HEK293 (cell line): ENCODE data around the gene NIN.

Source experiments
- CTCF ChIA-PET: fragments of 350-600 bp; formaldehyde crosslinking; extraction: SDS; loops from one replicate; lab custom pipeline; 2021; ENCODE audit warnings: antibody characterized with exemption; lab: Yijun Ruan, JAX
- POLR2A ChIA-PET: fragments of 300-600 bp; formaldehyde crosslinking; extraction: SDS; loops from one replicate; lab custom pipeline; 2020; ENCODE audit warnings: antibody characterized with exemption, inconsistent platforms; lab: Yijun Ruan, JAX
- H3K27ac ChIP-seq: fragments of 200-500 bp; sonication (Bioruptor generic); 2 replicates; pipeline ENCODE4 v1.5.1; 2014; ENCODE audit warnings: low read depth, low read length, control low read depth, inconsistent platforms; ENCODE audit errors: extremely low read depth
- H3K36me3 ChIP-seq, 2 experiments: fragments of 200-500 bp in 1 of 2; sonication (Bioruptor generic) in 1 of 2; 1 replicate in 1 of 2; 2 replicates in 1 of 2; pipeline ENCODE4 v1.5.1; 2014 to 2017; ENCODE audit warnings: inconsistent platforms in 2 of 2, low read length in 2 of 2; ENCODE audit not compliant: control insufficient read depth in 2 of 2, insufficient read depth in 1 of 2
- H3K4me1 ChIP-seq: fragments of 200-500 bp; sonication (Bioruptor generic); 2 replicates; pipeline ENCODE4 v1.5.1; 2014; ENCODE audit warnings: mild to moderate bottlenecking, low read length, inconsistent platforms; ENCODE audit not compliant: control insufficient read depth, insufficient read depth
- H3K4me3 ChIP-seq: 2 replicates; pipeline ENCODE4 v1.5.1; 2011; ENCODE audit warnings: low read depth, mild to moderate bottlenecking, control low read depth, low read length, moderate library complexity
- H3K9me3 ChIP-seq: fragments of 200-500 bp; sonication (Bioruptor generic); 2 replicates; pipeline ENCODE4 v1.5.1; 2014; ENCODE audit warnings: low read depth, low read length, inconsistent platforms; ENCODE audit not compliant: control insufficient read depth, insufficient read depth
- GFI1B ChIP-seq: fragments of 450-650 bp; formaldehyde crosslinking; IDR thresholded peaks from 2 replicates; pipeline ENCODE4 v1.5.1; 2016; ENCODE audit warnings: missing biosample characterization, missing genetic modification characterization
- KLF10 ChIP-seq: fragments of 450-650 bp; IDR thresholded peaks from 2 replicates; pipeline ENCODE4 v1.5.1; 2018; ENCODE audit warnings: missing biosample characterization, mild to moderate bottlenecking, missing genetic modification characterization
- OSR2 ChIP-seq: fragments of 450-650 bp; formaldehyde crosslinking; IDR thresholded peaks from 2 replicates; pipeline ENCODE4 v1.5.1; 2016; ENCODE audit warnings: missing biosample characterization, missing genetic modification characterization
- PRDM10 ChIP-seq: fragments of 450-650 bp; formaldehyde crosslinking; IDR thresholded peaks from 2 replicates; pipeline ENCODE4 v1.5.1; 2016; ENCODE audit warnings: missing biosample characterization, missing genetic modification characterization
- ZNF10 ChIP-seq: fragments of 450-650 bp; formaldehyde crosslinking; IDR thresholded peaks from 2 replicates; pipeline ENCODE4 v1.5.1; 2017; ENCODE audit warnings: missing biosample characterization, missing genetic modification characterization
- ZNF140 ChIP-seq: fragments of 450-650 bp; formaldehyde crosslinking; IDR thresholded peaks from 2 replicates; pipeline ENCODE4 v1.5.1; 2016; ENCODE audit warnings: missing biosample characterization, missing genetic modification characterization
- ZNF148 ChIP-seq: fragments of 450-650 bp; formaldehyde crosslinking; IDR thresholded peaks from 2 replicates; pipeline ENCODE4 v1.5.0; 2017; ENCODE audit warnings: missing biosample characterization, missing genetic modification characterization, borderline replicate concordance
- ZNF19 ChIP-seq: fragments of 450-650 bp; formaldehyde crosslinking; IDR thresholded peaks from 2 replicates; pipeline ENCODE4; 2016; ENCODE audit warnings: missing biosample characterization, missing genetic modification characterization, low read depth
- ZNF223 ChIP-seq: fragments of 450-650 bp; formaldehyde crosslinking; IDR thresholded peaks from 2 replicates; pipeline ENCODE4 v1.5.1; 2016; ENCODE audit warnings: missing biosample characterization, missing genetic modification characterization
- ZNF274 ChIP-seq, 2 experiments: fragments of 200-500 bp in 1 of 2; fragments of 450-650 bp in 1 of 2; sonication (Bioruptor generic) in 1 of 2; formaldehyde crosslinking in 1 of 2; IDR thresholded peaks; 2 replicates each; pipeline versions ENCODE4 v1.5.1 to v1.6.1; 2014 to 2016; ENCODE audit warnings: borderline replicate concordance in 1 of 2, inconsistent platforms in 1 of 2, low read length in 1 of 2, missing biosample characterization in 1 of 2, missing genetic modification characterization in 1 of 2
- ZNF423 ChIP-seq: fragments of 450-650 bp; formaldehyde crosslinking; IDR thresholded peaks from 2 replicates; pipeline ENCODE4 v1.5.1; 2016; ENCODE audit warnings: missing biosample characterization, missing genetic modification characterization
- ZNF76 ChIP-seq: fragments of 450-650 bp; formaldehyde crosslinking; IDR thresholded peaks from 2 replicates; pipeline ENCODE4; 2016; ENCODE audit warnings: low read depth, missing biosample characterization, missing genetic modification characterization, borderline replicate concordance
- ZNF843 ChIP-seq: fragments of 450-650 bp; formaldehyde crosslinking; IDR thresholded peaks from 2 replicates; pipeline ENCODE4 v1.5.1; 2016; ENCODE audit warnings: missing biosample characterization, missing genetic modification characterization
- TF ChIP-seq, protein P1 (sequence below): fragments of 450-650 bp; formaldehyde crosslinking; IDR thresholded peaks from 2 replicates; pipeline ENCODE4; 2016; ENCODE audit warnings: missing biosample characterization, missing genetic modification characterization

NIN gene

DNA sequence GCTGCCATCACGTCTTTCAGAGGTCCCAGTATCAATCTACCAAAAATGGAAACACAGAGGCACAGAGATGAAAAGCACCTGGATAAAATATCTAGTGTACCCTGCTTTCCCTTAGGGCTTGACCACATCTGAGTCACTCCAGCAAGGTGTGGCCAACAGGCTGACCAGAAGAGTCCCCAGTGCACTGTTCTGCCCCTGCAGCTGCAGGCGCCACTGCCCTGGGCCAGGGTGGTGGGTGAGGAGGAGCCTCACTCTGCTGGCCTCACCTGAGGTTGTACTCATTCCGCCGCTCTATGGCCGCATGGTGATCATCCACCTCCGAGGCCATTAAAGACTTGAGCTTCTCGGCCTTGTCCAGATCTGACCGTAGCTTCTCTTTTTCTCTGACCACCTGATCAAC, 60.4 kb downstream of the NIN start:
- Histone ChIP-seq H3K4me3 (no peak overlapping the region), H3K27ac (no peak overlapping the region), H3K4me1 (peaks cover 7% of the 10 kb centered on the region; the same call in 1 of the 2 replicates), H3K36me3 (peaks cover 33 to 61% of the 10 kb centered on the region in 2 experiments), H3K9me3 (no peaks in the 10 kb centered on the region)
- ChIA-PET CTCF (interaction anchor here (0.6 to 0.8 kb wide), 3 partner anchors 111 to 228 kb away, joined by 3 to 5 read pairs (median 4); no protein-coding TSS in a partner anchor), POLR2A (no interaction called here)
- no peak for TF ChIP-seq KLF10
- no peak for TF ChIP-seq ZNF19 (tag by site-specific recombination)

DNA sequence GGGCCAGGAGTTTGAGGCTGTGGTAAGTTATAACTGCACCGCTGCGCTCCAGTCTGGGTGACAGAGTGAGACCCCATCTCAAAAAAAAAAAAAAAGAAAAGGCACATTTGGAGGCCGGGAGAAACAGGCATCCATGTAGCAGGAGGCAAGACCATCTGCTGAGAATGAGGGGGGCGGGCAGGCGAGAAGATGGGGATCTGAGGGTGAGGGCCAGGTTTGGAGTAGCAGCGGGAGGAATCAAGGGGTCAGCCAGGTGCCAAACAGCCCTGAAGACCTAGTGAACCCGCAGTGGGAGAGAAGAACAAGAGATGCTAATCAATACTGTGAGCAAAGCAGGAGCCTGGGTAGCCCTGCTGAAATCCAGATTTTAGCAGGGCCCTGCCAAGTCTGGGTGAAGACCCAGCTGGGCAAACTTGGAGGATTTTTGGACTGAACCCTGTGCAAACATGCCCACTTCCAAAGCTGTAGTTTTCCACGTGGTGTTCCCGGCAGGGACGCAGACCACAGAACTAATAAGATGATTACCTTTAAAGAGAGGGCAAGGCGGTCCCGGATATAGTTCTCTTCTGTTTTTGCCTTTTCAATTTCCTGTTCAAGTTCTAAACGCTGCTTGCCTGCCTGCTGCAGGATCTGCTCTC, 61.0 kb downstream of the NIN start:
- Histone ChIP-seq H3K9me3 (no peaks in the 10 kb centered on the region), H3K4me1 (peaks cover 1% of the 10 kb centered on the region; the same call in 1 of the 2 replicates), H3K27ac (no peak overlapping the region), H3K4me3 (no peak overlapping the region), H3K36me3 (peaks cover 33 to 61% of the 10 kb centered on the region in 2 experiments)
- CTCF ChIA-PET = interaction anchor here (0.7 kb wide), 1 partner anchor 91 kb away, joined by 3 read pairs; no protein-coding TSS in a partner anchor
- peak; percentile 54; the same call in 1 of the 2 replicates for TF ChIP-seq PRDM10
- TF ChIP-seq ZNF843 (tag by site-specific recombination) = no peak
- POLR2A ChIA-PET = no interaction called here

DNA sequence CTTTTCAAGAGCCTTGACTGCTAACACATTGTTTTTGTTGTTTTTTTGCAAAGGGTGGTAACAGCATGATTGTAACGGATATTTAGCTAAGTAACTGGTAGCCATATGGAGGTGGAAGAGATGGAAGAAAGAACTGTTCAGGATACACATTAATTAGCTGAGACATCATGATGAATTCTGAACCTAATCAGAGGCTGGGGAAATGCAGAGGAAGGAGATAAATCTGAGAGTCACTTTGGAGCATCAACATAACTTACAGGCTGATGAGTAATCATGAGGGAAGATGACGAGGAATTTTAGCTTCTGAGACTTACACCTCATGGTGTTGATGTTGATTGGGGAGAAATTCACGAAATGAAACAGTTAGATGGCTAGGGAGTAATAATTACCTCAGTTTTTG, 62.3 kb downstream of the NIN start:
- POLR2A ChIA-PET = no interaction called here
- peaks cover 6% of the 10 kb centered on the region; the same call in 1 of the 2 replicates for H3K4me1 ChIP-seq
- peaks cover 33 to 66% of the 10 kb centered on the region in 2 experiments for H3K36me3 ChIP-seq
- CTCF ChIA-PET = no interaction called here
- no peaks in the 10 kb centered on the region for H3K9me3 ChIP-seq
- H3K27ac ChIP-seq = no peak overlapping the region
- no peak overlapping the region for H3K4me3 ChIP-seq
- TF ChIP-seq ZNF76 (tag by site-specific recombination) (no peak), ZNF10 (peak; percentile 24; the same call in 1 of the 2 replicates)

DNA sequence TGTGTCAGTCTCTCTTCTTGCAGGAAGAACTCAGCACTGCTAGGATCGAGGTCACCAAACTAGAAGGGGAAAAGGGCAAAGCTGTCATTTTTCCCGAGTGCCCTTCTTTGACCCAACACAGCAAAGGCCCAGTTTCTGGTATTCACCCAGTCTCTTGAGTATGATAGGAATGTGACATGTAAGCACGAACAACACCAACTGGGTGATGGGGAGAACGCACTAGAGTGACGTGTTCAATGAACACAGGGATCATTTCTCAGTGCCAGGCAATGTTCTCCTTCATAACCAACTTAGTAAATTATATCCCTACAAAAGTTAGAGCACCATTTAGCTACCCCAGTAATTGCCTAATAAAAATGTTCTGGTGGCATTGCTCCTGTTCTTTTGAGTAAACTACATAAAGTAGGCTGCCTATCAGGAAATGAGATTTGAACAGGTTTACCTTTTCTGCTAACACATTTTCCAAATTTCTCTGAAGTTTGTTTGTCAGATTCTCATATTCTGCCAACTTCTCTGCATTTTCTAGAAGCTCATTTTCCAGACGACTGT, 64.5 kb downstream of the NIN start:
- H3K4me3 ChIP-seq = no peak overlapping the region
- peaks cover 17% of the 10 kb centered on the region for H3K4me1 ChIP-seq
- CTCF ChIA-PET = interaction anchor here (0.5 to 11.0 kb wide), 5 partner anchors 9 to 223 kb away, joined by 3 to 107 read pairs (median 4); no protein-coding TSS in a partner anchor
- H3K27ac ChIP-seq = no peak overlapping the region
- TF ChIP-seq, protein P1, sequence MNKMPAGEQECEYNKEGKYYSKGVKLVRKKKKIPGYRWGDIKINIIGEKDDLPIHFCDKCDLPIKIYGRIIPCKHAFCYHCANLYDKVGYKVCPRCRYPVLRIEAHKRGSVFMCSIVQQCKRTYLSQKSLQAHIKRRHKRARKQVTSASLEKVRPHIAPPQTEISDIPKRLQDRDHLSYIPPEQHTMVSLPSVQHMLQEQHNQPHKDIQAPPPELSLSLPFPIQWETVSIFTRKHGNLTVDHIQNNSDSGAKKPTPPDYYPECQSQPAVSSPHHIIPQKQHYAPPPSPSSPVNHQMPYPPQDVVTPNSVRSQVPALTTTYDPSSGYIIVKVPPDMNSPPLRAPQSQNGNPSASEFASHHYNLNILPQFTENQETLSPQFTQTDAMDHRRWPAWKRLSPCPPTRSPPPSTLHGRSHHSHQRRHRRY (tag by site-specific recombination) = no peak
- TF ChIP-seq OSR2 (tag by site-specific recombination) = no peak
- no peak for TF ChIP-seq ZNF423
- no peak for TF ChIP-seq ZNF274 (IDR thresholded peaks at IDR 0.05; ENCODE audit: low read length)
- no peak for TF ChIP-seq ZNF274 (tag by site-specific recombination; IDR thresholded peaks at IDR 0.05; ENCODE audit: borderline replicate concordance)
- TF ChIP-seq GFI1B (tag by site-specific recombination) = no peak
- TF ChIP-seq ZNF223 (tag by site-specific recombination) = no peak
- TF ChIP-seq ZNF148 (tag by site-specific recombination) = no peak
- TF ChIP-seq ZNF140 (tag by site-specific recombination) = no peak
- peaks cover 27 to 73% of the 10 kb centered on the region in 2 experiments for H3K36me3 ChIP-seq
- no peaks in the 10 kb centered on the region for H3K9me3 ChIP-seq
- POLR2A ChIA-PET = no interaction called here
